Right lobe of liver (tissue), 4 donors: ENCODE data around the gene ZNF587.

ENCODE experiments used
- POLR2A ChIP-seq: fragments of 450-650 bp; IDR thresholded peaks from one replicate; pipeline ENCODE4 v1.6.1; 2017; ENCODE audit warnings: antibody characterized with exemption, mild to moderate bottlenecking
- TF ChIP-seq, protein P1 (sequence below), 4 donors: fragments of 200-600 bp in 3 of 4; fragments of 450-650 bp in 1 of 4; IDR thresholded peaks; one replicate each; pipeline versions ENCODE4 v1.5.1 to v1.8.0; 2016 to 2022; ENCODE audit warnings: antibody characterized with exemption in 4 of 4, mild to moderate bottlenecking in 2 of 4
- donor health status: DM: no; HTN: no; CAD: no.
- donor health status: DM: no; HTN: no; CAD: no.
- donor health status: DM: no; HTN: yes; CAD: no.

DNA sequence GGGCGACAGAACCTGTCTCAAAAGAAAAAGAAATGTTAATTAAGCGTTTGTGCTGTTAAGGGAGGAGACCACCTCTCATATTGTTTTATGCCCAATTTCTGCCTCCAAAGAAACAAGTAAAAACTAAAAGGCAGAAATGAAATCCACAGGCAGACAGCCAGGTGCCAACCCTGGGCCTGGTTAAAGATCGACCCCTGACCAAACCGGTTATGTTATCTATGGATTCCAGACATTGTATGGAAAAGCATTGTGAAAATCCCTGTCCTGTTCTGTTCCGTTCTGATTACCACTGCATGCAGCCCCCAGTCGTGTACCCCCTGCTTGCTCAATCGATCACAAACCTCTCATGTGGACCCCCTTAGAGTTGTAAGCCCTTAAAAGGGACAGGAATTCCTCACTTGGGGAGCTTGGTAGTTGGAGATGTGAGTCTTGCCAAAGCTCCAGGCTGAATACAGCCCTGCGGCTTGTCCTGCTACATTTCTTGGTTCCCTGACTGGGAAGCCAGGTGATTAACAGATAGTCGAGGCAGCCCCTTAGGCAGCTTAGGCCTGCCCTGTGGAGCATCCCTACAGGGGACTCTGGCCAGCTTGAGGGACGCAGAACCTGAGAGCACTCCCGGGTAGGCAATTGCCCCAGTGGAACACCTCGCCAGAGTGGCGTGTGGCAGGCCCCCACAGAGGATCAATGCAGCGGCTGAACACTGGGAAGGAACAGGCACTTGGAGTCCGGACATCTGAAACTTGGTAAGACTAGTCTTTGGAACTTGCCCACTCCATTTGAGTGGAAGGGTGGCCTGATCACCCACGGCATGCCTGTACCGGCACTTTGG lies 34.2 kb upstream of the ZNF587 start:
- TF ChIP-seq, protein P1, sequence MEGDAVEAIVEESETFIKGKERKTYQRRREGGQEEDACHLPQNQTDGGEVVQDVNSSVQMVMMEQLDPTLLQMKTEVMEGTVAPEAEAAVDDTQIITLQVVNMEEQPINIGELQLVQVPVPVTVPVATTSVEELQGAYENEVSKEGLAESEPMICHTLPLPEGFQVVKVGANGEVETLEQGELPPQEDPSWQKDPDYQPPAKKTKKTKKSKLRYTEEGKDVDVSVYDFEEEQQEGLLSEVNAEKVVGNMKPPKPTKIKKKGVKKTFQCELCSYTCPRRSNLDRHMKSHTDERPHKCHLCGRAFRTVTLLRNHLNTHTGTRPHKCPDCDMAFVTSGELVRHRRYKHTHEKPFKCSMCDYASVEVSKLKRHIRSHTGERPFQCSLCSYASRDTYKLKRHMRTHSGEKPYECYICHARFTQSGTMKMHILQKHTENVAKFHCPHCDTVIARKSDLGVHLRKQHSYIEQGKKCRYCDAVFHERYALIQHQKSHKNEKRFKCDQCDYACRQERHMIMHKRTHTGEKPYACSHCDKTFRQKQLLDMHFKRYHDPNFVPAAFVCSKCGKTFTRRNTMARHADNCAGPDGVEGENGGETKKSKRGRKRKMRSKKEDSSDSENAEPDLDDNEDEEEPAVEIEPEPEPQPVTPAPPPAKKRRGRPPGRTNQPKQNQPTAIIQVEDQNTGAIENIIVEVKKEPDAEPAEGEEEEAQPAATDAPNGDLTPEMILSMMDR (IDR thresholded peaks at IDR 0.05): no peak
- TF ChIP-seq POLR2A: no peak
